ENCODE results near the gene TTC23. TPM values are rescaled to one million over a fixed set of nuclear protein-coding genes. Genes with fewer than 3 reads are reported as not detected.
A peak's percentile ranks its signal among the peaks of the same experiment; 100 is the strongest.

The TTC23 gene
- total RNA-seq, 1 donor from 2014 or later, result 23.1 TPM

- no peaks in the 10 kb centered on the region for H3K27me3 Mint-ChIP-seq (ENCODE audit: unreplicated experiment)
- H3K4me3 Mint-ChIP-seq (ENCODE audit: unreplicated experiment), result no peak overlapping the region
- H3K9me3 Mint-ChIP-seq (ENCODE audit: unreplicated experiment), result no peaks in the 10 kb centered on the region
- no peak overlapping the region for H3K27ac Mint-ChIP-seq (ENCODE audit: unreplicated experiment)
- peaks cover 24% of the 10 kb centered on the region for H3K36me3 Mint-ChIP-seq (ENCODE audit: unreplicated experiment)
- peak; percentile 40 for DNase-seq (ENCODE audit: extremely low spot score, unreplicated experiment)
- TF ChIP-seq CTCF (IDR thresholded peaks at IDR 0.05), result no peak
- peaks cover 2% of the 10 kb centered on the region for H3K4me1 Mint-ChIP-seq (ENCODE audit: unreplicated experiment)
Observed at GRCh38 chr15:99172171-99172570, 77.2 kb downstream of the TTC23 start.

GRCh38 chr15:99170476-99171065 is 78.8 kb downstream of the TTC23 start:
- Mint-ChIP-seq H3K36me3 (ENCODE audit: unreplicated experiment) (peaks cover 24% of the 10 kb centered on the region), H3K27ac (ENCODE audit: unreplicated experiment) (no peak overlapping the region), H3K9me3 (ENCODE audit: unreplicated experiment) (no peaks in the 10 kb centered on the region), H3K4me3 (ENCODE audit: unreplicated experiment) (no peak overlapping the region), H3K4me1 (ENCODE audit: unreplicated experiment) (peaks cover 2% of the 10 kb centered on the region), H3K27me3 (ENCODE audit: unreplicated experiment) (no peaks in the 10 kb centered on the region)
- peak; percentile 56 for DNase-seq (ENCODE audit: extremely low spot score, unreplicated experiment)
- no peak for TF ChIP-seq CTCF (IDR thresholded peaks at IDR 0.05)

- TF ChIP-seq CTCF (IDR thresholded peaks at IDR 0.05), result no peak
- Mint-ChIP-seq H3K4me1 (ENCODE audit: unreplicated experiment) (peaks cover 2% of the 10 kb centered on the region), H3K36me3 (ENCODE audit: unreplicated experiment) (peaks cover 24% of the 10 kb centered on the region), H3K4me3 (ENCODE audit: unreplicated experiment) (no peak overlapping the region), H3K9me3 (ENCODE audit: unreplicated experiment) (no peaks in the 10 kb centered on the region), H3K27me3 (ENCODE audit: unreplicated experiment) (no peaks in the 10 kb centered on the region), H3K27ac (ENCODE audit: unreplicated experiment) (no peak overlapping the region)
- DNase-seq (ENCODE audit: extremely low spot score, unreplicated experiment), result peak; percentile 46
Observed at GRCh38 chr15:99169769-99170311, 79.5 kb downstream of the TTC23 start.

GRCh38 chr15:99168601-99169580 is 80.5 kb downstream of the TTC23 start:
- Mint-ChIP-seq H3K27me3 (ENCODE audit: unreplicated experiment) (no peaks in the 10 kb centered on the region), H3K4me3 (ENCODE audit: unreplicated experiment) (no peak overlapping the region), H3K4me1 (ENCODE audit: unreplicated experiment) (peaks cover 2% of the 10 kb centered on the region), H3K36me3 (ENCODE audit: unreplicated experiment) (peaks cover 20% of the 10 kb centered on the region), H3K27ac (ENCODE audit: unreplicated experiment) (no peak overlapping the region), H3K9me3 (ENCODE audit: unreplicated experiment) (no peaks in the 10 kb centered on the region)
- DNase-seq (ENCODE audit: extremely low spot score, unreplicated experiment), result peak; percentile 60
- TF ChIP-seq CTCF (IDR thresholded peaks at IDR 0.05), result no peak

GRCh38 chr15:99167640-99168039 is 81.7 kb downstream of the TTC23 start:
- Mint-ChIP-seq H3K4me3 (ENCODE audit: unreplicated experiment) (no peak overlapping the region), H3K27ac (ENCODE audit: unreplicated experiment) (no peak overlapping the region), H3K27me3 (ENCODE audit: unreplicated experiment) (no peaks in the 10 kb centered on the region), H3K36me3 (ENCODE audit: unreplicated experiment) (peaks cover 21% of the 10 kb centered on the region), H3K4me1 (ENCODE audit: unreplicated experiment) (peaks cover 2% of the 10 kb centered on the region), H3K9me3 (ENCODE audit: unreplicated experiment) (no peaks in the 10 kb centered on the region)
- peak; percentile 5 for DNase-seq (ENCODE audit: extremely low spot score, unreplicated experiment)
- TF ChIP-seq CTCF (IDR thresholded peaks at IDR 0.05), result no peak
